ENCODE results near the gene FAM20B. TPM values are rescaled to one million over a fixed set of nuclear protein-coding genes. Genes with fewer than 3 reads are reported as not detected.

FAM20B gene
- total RNA-seq, 1 donor from 2014 or later = 31.4 TPM

DNA sequence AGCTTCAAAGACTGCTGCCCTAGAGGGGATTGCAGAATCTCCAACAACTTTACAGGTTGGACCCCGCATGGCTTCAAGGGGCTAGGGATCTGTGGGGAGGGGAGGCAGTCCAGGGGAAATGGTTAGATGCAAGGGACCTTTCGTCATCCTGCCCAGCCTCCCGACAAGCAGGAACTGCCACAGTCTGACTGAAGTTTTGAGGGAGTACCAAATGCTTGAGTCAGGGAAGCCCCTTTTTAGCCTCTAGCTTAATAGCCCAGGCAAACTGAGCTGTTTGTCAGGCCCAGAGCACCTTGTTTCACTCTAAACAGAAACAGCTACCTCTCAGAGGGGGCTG is 57.3 kb downstream of the FAM20B start:
- Mint-ChIP-seq H3K9me3 (ENCODE audit: unreplicated experiment) (no peaks in the 10 kb centered on the region), H3K36me3 (ENCODE audit: low read depth, unreplicated experiment) (peaks cover 3% of the 10 kb centered on the region), H3K27ac (ENCODE audit: unreplicated experiment) (peak overlapping the region; percentile 78), H3K27me3 (ENCODE audit: unreplicated experiment) (peaks cover 6% of the 10 kb centered on the region), H3K4me1 (ENCODE audit: unreplicated experiment) (peaks cover 15% of the 10 kb centered on the region), H3K4me3 (ENCODE audit: unreplicated experiment) (peak overlapping the region; percentile 95)
- no peak for DNase-seq (ENCODE audit: low spot score)
- TF ChIP-seq CTCF (IDR thresholded peaks at IDR 0.05; ENCODE audit: unreplicated experiment) = no peak

- H3K9me3 Mint-ChIP-seq (ENCODE audit: unreplicated experiment) = no peaks in the 10 kb centered on the region
- peaks cover 3% of the 10 kb centered on the region for H3K36me3 Mint-ChIP-seq (ENCODE audit: low read depth, unreplicated experiment)
- no peak for TF ChIP-seq CTCF (IDR thresholded peaks at IDR 0.05; ENCODE audit: unreplicated experiment)
- DNase-seq (ENCODE audit: low spot score) = no peak
- peaks cover 6% of the 10 kb centered on the region for H3K27me3 Mint-ChIP-seq (ENCODE audit: unreplicated experiment)
- no peak overlapping the region for H3K27ac Mint-ChIP-seq (ENCODE audit: unreplicated experiment)
- peaks cover 17% of the 10 kb centered on the region for H3K4me1 Mint-ChIP-seq (ENCODE audit: unreplicated experiment)
- peak overlapping the region; percentile 74 for H3K4me3 Mint-ChIP-seq (ENCODE audit: unreplicated experiment)
These were observed 57.8 kb downstream of the FAM20B start for GRCh38 chr1:179083533-179083932.

- Mint-ChIP-seq H3K36me3 (ENCODE audit: low read depth, unreplicated experiment) (peaks cover 22% of the 10 kb centered on the region), H3K4me1 (ENCODE audit: unreplicated experiment) (peaks cover 27% of the 10 kb centered on the region), H3K4me3 (ENCODE audit: unreplicated experiment) (no peak overlapping the region), H3K9me3 (ENCODE audit: unreplicated experiment) (no peaks in the 10 kb centered on the region), H3K27me3 (ENCODE audit: unreplicated experiment) (no peaks in the 10 kb centered on the region), H3K27ac (ENCODE audit: unreplicated experiment) (peak overlapping the region; percentile 42)
- TF ChIP-seq CTCF (IDR thresholded peaks at IDR 0.05; ENCODE audit: unreplicated experiment) = no peak
- DNase-seq (ENCODE audit: low spot score) = peak; percentile 47
These were observed 62.0 kb downstream of the FAM20B start for GRCh38 chr1:179087665-179088064.

DNA sequence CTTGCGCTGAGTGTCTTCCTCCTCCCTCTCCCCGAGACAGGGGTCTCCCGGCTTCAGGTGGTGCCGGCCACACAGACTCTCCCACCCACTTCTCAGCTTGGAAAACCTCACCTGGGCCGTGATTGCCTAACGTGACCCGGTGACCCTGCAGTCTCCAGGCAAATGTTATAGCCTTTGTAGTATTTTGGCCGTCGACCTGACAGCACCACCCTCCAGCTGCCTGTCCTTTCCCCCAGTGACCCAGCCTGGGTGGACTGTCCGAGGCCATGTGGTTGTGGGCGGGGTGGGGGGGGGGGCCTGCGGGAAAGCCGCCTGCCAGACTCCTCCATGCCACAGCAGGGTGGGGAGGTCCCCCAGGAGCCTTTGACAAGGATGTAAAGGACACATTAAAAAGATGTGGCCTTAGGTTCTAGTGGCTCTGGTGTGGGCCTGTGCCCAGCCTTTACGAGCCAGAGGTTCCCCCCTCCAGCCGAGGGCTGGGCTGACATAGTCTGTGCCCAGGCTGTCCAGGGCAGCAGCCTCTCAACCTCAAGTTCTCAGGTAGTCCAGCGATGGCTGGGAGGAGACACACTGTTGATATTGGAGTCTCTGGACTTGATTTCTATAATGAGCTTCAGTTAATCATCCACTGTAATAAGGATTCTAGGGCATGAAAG is 64.3 kb downstream of the FAM20B start:
- DNase-seq (ENCODE audit: low spot score) = no peak
- no peaks in the 10 kb centered on the region for H3K9me3 Mint-ChIP-seq (ENCODE audit: unreplicated experiment)
- peaks cover 37% of the 10 kb centered on the region for H3K36me3 Mint-ChIP-seq (ENCODE audit: low read depth, unreplicated experiment)
- TF ChIP-seq CTCF (IDR thresholded peaks at IDR 0.05; ENCODE audit: unreplicated experiment) = no peak
- H3K4me1 Mint-ChIP-seq (ENCODE audit: unreplicated experiment) = peaks cover 34% of the 10 kb centered on the region
- peak overlapping the region; percentile 18 for H3K27ac Mint-ChIP-seq (ENCODE audit: unreplicated experiment)
- peaks cover 10% of the 10 kb centered on the region for H3K27me3 Mint-ChIP-seq (ENCODE audit: unreplicated experiment)
- H3K4me3 Mint-ChIP-seq (ENCODE audit: unreplicated experiment) = peak overlapping the region; percentile 56

DNA sequence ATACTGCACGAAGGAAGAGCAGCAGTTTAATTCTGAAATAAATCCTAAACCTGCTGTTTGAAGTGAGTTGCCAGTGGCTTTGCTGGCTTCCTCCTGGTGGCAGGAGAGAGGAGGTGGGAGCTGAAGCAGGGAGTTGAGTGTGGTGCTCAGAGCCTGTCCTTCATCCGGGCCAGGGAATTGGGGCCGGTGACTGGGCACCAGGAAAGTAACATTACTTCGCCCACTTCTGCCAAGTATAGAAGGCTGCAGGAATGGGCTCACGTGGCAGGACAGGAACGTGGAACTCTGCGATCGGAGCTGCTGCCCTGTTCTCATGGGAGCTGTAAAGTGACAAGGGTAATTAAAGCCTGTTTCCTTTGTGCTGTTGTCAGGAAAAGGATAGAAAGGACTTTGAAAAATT is 64.8 kb downstream of the FAM20B start:
- Mint-ChIP-seq H3K36me3 (ENCODE audit: low read depth, unreplicated experiment) (peaks cover 37% of the 10 kb centered on the region), H3K27me3 (ENCODE audit: unreplicated experiment) (peaks cover 10% of the 10 kb centered on the region), H3K4me3 (ENCODE audit: unreplicated experiment) (peak overlapping the region; percentile 56), H3K27ac (ENCODE audit: unreplicated experiment) (peak overlapping the region; percentile 18), H3K9me3 (ENCODE audit: unreplicated experiment) (no peaks in the 10 kb centered on the region), H3K4me1 (ENCODE audit: unreplicated experiment) (peaks cover 36% of the 10 kb centered on the region)
- no peak for DNase-seq (ENCODE audit: low spot score)
- no peak for TF ChIP-seq CTCF (IDR thresholded peaks at IDR 0.05; ENCODE audit: unreplicated experiment)

Data from endothelial cell (in vitro differentiated cells).